ENCODE results near the gene PTPRC. TPM values are rescaled to one million over a fixed set of nuclear protein-coding genes. Genes with fewer than 3 reads are reported as not detected.

Gene PTPRC
- total RNA-seq, 1 donor from 2014 or later = 33.4 TPM

DNA sequence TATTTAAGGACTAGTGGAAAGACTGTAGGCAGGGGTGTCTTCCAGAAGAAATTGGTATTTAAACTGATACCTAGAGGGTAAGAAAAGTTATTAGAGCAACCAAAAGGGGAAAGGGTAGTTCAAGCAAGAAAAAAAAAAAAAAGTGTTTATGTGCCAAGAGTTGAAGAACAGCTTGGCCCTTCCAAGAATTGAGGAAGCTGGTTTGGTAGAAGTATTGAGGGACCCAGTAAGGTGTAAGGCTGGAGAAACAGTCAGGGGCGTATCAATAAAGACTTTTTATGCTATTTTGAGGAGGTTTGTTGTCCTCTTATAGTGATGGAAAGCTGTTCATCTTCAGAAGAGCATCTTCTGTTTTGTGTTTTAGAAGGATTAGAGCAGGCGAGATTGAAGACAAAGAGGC is 108.3 kb downstream of the PTPRC start:
- H3K4me1 ChIP-seq = no peaks in the 10 kb centered on the region
- H3K9me3 ChIP-seq = no peaks in the 10 kb centered on the region

DNA sequence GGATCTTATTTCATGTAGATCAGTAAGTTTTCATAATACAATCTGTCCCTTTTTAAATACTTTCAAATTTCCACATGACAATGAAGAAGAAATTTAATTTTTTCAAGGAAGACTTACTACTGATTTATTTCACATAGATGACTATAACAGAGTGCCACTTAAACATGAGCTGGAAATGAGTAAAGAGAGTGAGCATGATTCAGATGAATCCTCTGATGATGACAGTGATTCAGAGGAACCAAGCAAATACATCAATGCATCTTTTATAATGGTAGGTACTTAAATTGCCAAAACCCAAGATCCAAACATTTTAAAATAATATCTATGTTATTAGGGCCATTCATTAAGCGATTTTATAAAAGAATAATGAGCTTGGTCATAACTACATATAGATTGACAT is 110.4 kb downstream of the PTPRC start:
- Histone ChIP-seq H3K4me1 (no peaks in the 10 kb centered on the region), H3K36me3 (no peaks in the 10 kb centered on the region), H3K9me3 (no peaks in the 10 kb centered on the region), H3K27ac (no peak overlapping the region), H3K27me3 (no peaks in the 10 kb centered on the region), H3K4me3 (no peak overlapping the region)
- intact Hi-C loops (cut with DNase I) = no loop called here
- no peak for DNase-seq (ENCODE audit: extremely low spot score in 2 of 2)
- TF ChIP-seq POLR2AphosphoS5 (IDR thresholded peaks at IDR 0.05; ENCODE audit: insufficient read depth in 1 of 2, low read depth in 1 of 2) (no peak), POLR2A (IDR thresholded peaks at IDR 0.05) (no peak)
- TF ChIP-seq, protein P1, sequence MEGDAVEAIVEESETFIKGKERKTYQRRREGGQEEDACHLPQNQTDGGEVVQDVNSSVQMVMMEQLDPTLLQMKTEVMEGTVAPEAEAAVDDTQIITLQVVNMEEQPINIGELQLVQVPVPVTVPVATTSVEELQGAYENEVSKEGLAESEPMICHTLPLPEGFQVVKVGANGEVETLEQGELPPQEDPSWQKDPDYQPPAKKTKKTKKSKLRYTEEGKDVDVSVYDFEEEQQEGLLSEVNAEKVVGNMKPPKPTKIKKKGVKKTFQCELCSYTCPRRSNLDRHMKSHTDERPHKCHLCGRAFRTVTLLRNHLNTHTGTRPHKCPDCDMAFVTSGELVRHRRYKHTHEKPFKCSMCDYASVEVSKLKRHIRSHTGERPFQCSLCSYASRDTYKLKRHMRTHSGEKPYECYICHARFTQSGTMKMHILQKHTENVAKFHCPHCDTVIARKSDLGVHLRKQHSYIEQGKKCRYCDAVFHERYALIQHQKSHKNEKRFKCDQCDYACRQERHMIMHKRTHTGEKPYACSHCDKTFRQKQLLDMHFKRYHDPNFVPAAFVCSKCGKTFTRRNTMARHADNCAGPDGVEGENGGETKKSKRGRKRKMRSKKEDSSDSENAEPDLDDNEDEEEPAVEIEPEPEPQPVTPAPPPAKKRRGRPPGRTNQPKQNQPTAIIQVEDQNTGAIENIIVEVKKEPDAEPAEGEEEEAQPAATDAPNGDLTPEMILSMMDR (IDR thresholded peaks at IDR 0.05) = no peak

More for the DNA sequence above, 108.3 kb downstream of the PTPRC start:
- intact Hi-C loops (cut with DNase I) = no loop called here
- Histone ChIP-seq H3K27ac (no peak overlapping the region), H3K4me3 (no peak overlapping the region), H3K36me3 (no peaks in the 10 kb centered on the region), H3K27me3 (no peaks in the 10 kb centered on the region)
- no peak for DNase-seq (ENCODE audit: extremely low spot score in 2 of 2)
- no peak for TF ChIP-seq POLR2AphosphoS5 (IDR thresholded peaks at IDR 0.05; ENCODE audit: insufficient read depth in 1 of 2, low read depth in 1 of 2)
- no peak for TF ChIP-seq POLR2A (IDR thresholded peaks at IDR 0.05)
- TF ChIP-seq, protein P1 (IDR thresholded peaks at IDR 0.05) = no peak

DNA sequence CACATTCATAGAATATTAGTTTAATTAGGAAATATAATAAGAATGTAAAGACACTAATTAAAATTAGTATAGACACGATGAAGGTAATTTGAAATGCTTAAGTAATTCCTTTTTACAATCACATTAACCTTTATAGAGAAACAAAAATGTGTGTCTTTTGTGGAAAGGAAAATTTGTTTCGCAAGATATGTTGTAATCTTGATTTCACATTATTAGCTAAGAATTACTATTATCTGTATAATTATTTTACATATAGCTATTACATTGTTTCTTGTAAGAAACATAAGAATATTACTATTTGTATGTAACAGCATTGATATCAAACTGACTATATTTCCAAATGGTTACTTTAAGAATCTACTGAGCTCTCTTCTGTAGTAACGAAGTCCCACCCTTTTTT is 111.2 kb downstream of the PTPRC start:
- Histone ChIP-seq H3K9me3 (no peaks in the 10 kb centered on the region), H3K27me3 (no peaks in the 10 kb centered on the region), H3K4me1 (no peaks in the 10 kb centered on the region), H3K4me3 (no peak overlapping the region), H3K36me3 (no peaks in the 10 kb centered on the region), H3K27ac (no peak overlapping the region)
- intact Hi-C loops (cut with DNase I) = no loop called here
- no peak for TF ChIP-seq POLR2A (IDR thresholded peaks at IDR 0.05)
- TF ChIP-seq POLR2AphosphoS5 (IDR thresholded peaks at IDR 0.05; ENCODE audit: insufficient read depth in 1 of 2, low read depth in 1 of 2) = no peak
- TF ChIP-seq, protein P1 (IDR thresholded peaks at IDR 0.05) = no peak
- DNase-seq (ENCODE audit: extremely low spot score in 2 of 2) = no peak

DNA sequence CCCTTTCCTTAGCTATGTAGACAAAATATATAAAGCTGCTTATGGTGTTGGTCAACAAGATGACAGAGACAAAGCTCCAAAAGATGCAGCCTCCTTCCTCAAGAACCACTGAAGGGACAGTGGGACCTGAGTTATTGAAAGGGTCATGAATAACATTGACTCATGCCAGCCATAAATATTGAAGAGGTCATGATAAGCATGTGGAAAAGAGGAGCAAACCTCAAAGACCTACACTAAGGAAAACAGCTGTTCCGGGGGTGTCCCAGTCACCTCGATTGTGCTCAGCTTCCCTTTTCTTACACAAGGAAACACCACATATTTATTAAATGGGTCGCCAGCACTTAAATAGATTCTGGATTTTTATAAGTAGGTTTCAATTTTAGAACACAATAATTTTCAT is 112.9 kb downstream of the PTPRC start:
- no peak overlapping the region for H3K4me3 ChIP-seq
- no peaks in the 10 kb centered on the region for H3K9me3 ChIP-seq
- intact Hi-C loops (cut with DNase I) = no loop called here
- H3K4me1 ChIP-seq = no peaks in the 10 kb centered on the region
- TF ChIP-seq, protein P1 (IDR thresholded peaks at IDR 0.05) = no peak
- TF ChIP-seq POLR2AphosphoS5 (IDR thresholded peaks at IDR 0.05; ENCODE audit: insufficient read depth in 1 of 2, low read depth in 1 of 2) = no peak
- TF ChIP-seq POLR2A (IDR thresholded peaks at IDR 0.05) = no peak
- H3K36me3 ChIP-seq = no peaks in the 10 kb centered on the region
- no peak overlapping the region for H3K27ac ChIP-seq
- DNase-seq (ENCODE audit: extremely low spot score in 2 of 2) = no peak
- H3K27me3 ChIP-seq = no peaks in the 10 kb centered on the region

DNA sequence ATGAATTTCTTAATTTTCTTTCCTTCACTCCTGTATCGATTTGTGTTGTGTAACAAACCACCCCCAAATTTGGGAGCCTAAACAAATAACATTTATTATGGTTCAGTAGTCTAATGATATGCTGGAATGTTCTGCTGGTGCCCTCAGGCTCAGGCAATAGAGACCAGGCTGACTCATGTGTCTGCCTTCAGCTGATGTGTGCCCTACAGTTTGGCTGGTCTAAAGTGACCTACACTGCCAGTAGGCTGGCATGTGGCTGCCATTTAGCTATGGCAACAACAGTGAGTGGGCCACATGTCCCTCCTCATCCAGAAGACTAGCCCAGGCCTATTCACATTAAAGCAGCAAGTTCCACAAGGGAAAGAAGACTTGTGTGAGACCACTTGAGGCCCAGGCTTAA is 115.8 kb downstream of the PTPRC start:
- H3K27ac ChIP-seq = no peak overlapping the region
- intact Hi-C loops (cut with DNase I) = loop anchor here (5.0 kb wide), 1 partner anchor 1523 kb away; no protein-coding TSS in a partner anchor
- no peaks in the 10 kb centered on the region for H3K27me3 ChIP-seq
- H3K9me3 ChIP-seq = no peaks in the 10 kb centered on the region
- TF ChIP-seq, protein P1 (IDR thresholded peaks at IDR 0.05) = no peak
- TF ChIP-seq POLR2A (IDR thresholded peaks at IDR 0.05) = no peak
- TF ChIP-seq POLR2AphosphoS5 (IDR thresholded peaks at IDR 0.05; ENCODE audit: insufficient read depth in 1 of 2, low read depth in 1 of 2) = no peak
- no peak overlapping the region for H3K4me3 ChIP-seq
- H3K4me1 ChIP-seq = no peaks in the 10 kb centered on the region
- no peak for DNase-seq (ENCODE audit: extremely low spot score in 2 of 2)
- no peaks in the 10 kb centered on the region for H3K36me3 ChIP-seq

Data from vagina (tissue), 2 donors.